ENCODE results near the gene CHM.
"Not testable (repeated sequence)": the region's sequence is repeated elsewhere in the genome, so short reads cannot be mapped to it uniquely, and the experiment has no call there.

The CHM gene

GRCh38 chrX:85995641-85996040 is 51.7 kb downstream of the CHM start:
- no peak for DNase-seq (ENCODE audit: low read depth in 2 of 2)

- DNase-seq (ENCODE audit: low read depth in 2 of 2), result no peak
These were observed 52.6 kb downstream of the CHM start for GRCh38 chrX:85994797-85995196.

GRCh38 chrX:85994228-85994627 is 53.1 kb downstream of the CHM start:
- DNase-seq (ENCODE audit: low read depth in 2 of 2), result no peak

GRCh38 chrX:85993539-85994197 is 53.7 kb downstream of the CHM start:
- no peak for DNase-seq (ENCODE audit: low read depth in 2 of 2)

GRCh38 chrX:85992811-85993229 is 54.5 kb downstream of the CHM start:
- no peak for DNase-seq (ENCODE audit: low read depth in 2 of 2)

GRCh38 chrX:85988353-85988752 is 59.0 kb downstream of the CHM start:
- no peak for DNase-seq (ENCODE audit: low read depth in 2 of 2)

GRCh38 chrX:85980286-85980685 is 67.1 kb downstream of the CHM start:
- DNase-seq (ENCODE audit: low read depth in 2 of 2), result no peak

GRCh38 chrX:85977218-85977617 is 70.1 kb downstream of the CHM start:
- DNase-seq (ENCODE audit: low read depth in 2 of 2), result no peak

GRCh38 chrX:85972351-85972750 is 75.0 kb downstream of the CHM start:
- not testable (repeated sequence) for DNase-seq (ENCODE audit: low read depth in 2 of 2)

- no peak for DNase-seq (ENCODE audit: low read depth in 2 of 2)
These were observed 82.6 kb downstream of the CHM start for GRCh38 chrX:85964744-85965143.

- no peak for DNase-seq (ENCODE audit: low read depth in 2 of 2)
These were observed 83.6 kb downstream of the CHM start for GRCh38 chrX:85963736-85964135.

GRCh38 chrX:85955510-85955909 is 91.8 kb downstream of the CHM start:
- no peak for DNase-seq (ENCODE audit: low read depth in 2 of 2)

GRCh38 chrX:85944751-85945150 is 102.6 kb downstream of the CHM start:
- DNase-seq (ENCODE audit: low read depth in 2 of 2), result not testable (repeated sequence)

- no peak for DNase-seq (ENCODE audit: low read depth in 2 of 2)
These were observed 106.1 kb downstream of the CHM start for GRCh38 chrX:85941275-85941674.

GRCh38 chrX:85939942-85940341 is 107.4 kb downstream of the CHM start:
- DNase-seq (ENCODE audit: low read depth in 2 of 2), result not testable (repeated sequence)

GRCh38 chrX:85934399-85934798 is 113.0 kb downstream of the CHM start:
- DNase-seq (ENCODE audit: low read depth in 2 of 2), result not testable (repeated sequence)

GRCh38 chrX:85930099-85930498 is 117.3 kb downstream of the CHM start:
- no peak for DNase-seq (ENCODE audit: low read depth in 2 of 2)

- DNase-seq (ENCODE audit: low read depth in 2 of 2), result no peak
These were observed 118.8 kb downstream of the CHM start for GRCh38 chrX:85928606-85929005.

- DNase-seq (ENCODE audit: low read depth in 2 of 2), result no peak
These were observed 119.6 kb downstream of the CHM start for GRCh38 chrX:85927740-85928139.

GRCh38 chrX:85922821-85923220 is 124.5 kb downstream of the CHM start:
- DNase-seq (ENCODE audit: low read depth in 2 of 2), result no peak

- not testable (repeated sequence) for DNase-seq (ENCODE audit: low read depth in 2 of 2)
These were observed 130.6 kb downstream of the CHM start for GRCh38 chrX:85916656-85917280.

GRCh38 chrX:85914431-85914830 is 132.9 kb downstream of the CHM start:
- DNase-seq (ENCODE audit: low read depth in 2 of 2), result no peak

- DNase-seq (ENCODE audit: low read depth in 2 of 2), result no peak
These were observed 140.0 kb downstream of the CHM start for GRCh38 chrX:85907316-85907715.

- no peak for DNase-seq (ENCODE audit: low read depth in 2 of 2)
These were observed 141.0 kb downstream of the CHM start for GRCh38 chrX:85906399-85906798.

Data from stimulated activated CD8-positive, alpha-beta memory T cell treated with anti-CD3 and anti-CD28 coated beads, Interleukin-15, amount 100 ng/mL, for 4 hours (primary cell).